Measurements from ENCODE around the gene NKX6-1. TPM values are rescaled to one million over a fixed set of nuclear protein-coding genes. Genes with fewer than 3 reads are reported as not detected.

The NKX6-1 gene
- total RNA-seq, 2 experiments from 2014 or later, result not detected

DNA sequence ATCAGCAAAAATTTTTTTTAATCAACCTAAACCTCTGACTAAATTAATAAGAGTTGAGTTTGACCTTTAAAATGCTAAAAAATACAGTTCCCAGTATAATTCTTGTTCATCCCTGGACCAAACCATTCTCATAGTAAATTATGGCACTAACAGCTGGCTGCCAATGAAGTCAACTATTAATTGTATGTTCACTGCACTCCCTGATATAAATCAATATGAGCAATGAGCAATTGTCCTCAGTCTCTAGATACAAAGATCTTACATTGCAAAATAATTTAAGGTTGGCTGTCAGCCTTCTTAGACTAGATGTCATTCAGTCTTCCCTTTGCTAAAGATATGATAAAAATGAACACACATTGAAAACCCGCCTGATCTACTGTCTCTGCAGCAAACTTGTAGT lies 39.3 kb downstream of the NKX6-1 start:
- TF ChIP-seq EZH2phosphoT487 (IDR thresholded peaks at IDR 0.05; ENCODE audit: borderline replicate concordance, low read depth, low read length) (no peak), CTCF (conservative IDR thresholded peaks at IDR 0.05; ENCODE audit: low read length) (no peak)
- no peaks in the 10 kb centered on the region for H4K20me1 ChIP-seq (ENCODE audit: insufficient read depth, low read length)
- no peak overlapping the region for H2AFZ ChIP-seq (ENCODE audit: low read length)
- H3K9me2 ChIP-seq (ENCODE audit: insufficient read depth, low read length), result no peaks in the 10 kb centered on the region
- POLR2A ChIA-PET, result no interaction called here
- no peak for DNase-seq (ENCODE audit: low spot score)
- no peak overlapping the region for H3K4me2 ChIP-seq (ENCODE audit: low read length)
- H3K4me3 ChIP-seq (ENCODE audit: low read depth, low read length, poor library complexity, severe bottlenecking), result no peak overlapping the region
- H3K27ac ChIP-seq (ENCODE audit: low read depth, low read length, poor library complexity, severe bottlenecking), result no peak overlapping the region
- CTCF ChIA-PET (ENCODE audit: unreplicated experiment), result no interaction called here
- H3K36me3 ChIP-seq (ENCODE audit: insufficient read depth, low read length), result no peaks in the 10 kb centered on the region
- H3K9me3 ChIP-seq (ENCODE audit: low read length), result no peaks in the 10 kb centered on the region
- intact Hi-C loops (cut with micrococcal nuclease; ENCODE audit: unreplicated experiment), result no loop called here
- BruUV-seq (replicated peaks), result no TSS peak
- no peaks in the 10 kb centered on the region for H3K79me2 ChIP-seq (ENCODE audit: insufficient read depth, low read depth, low read length)
- H3K4me1 ChIP-seq (ENCODE audit: insufficient read depth, low read length, poor library complexity, severe bottlenecking), result no peaks in the 10 kb centered on the region

- CTCF ChIA-PET (ENCODE audit: unreplicated experiment), result no interaction called here
- Histone ChIP-seq H3K36me3 (ENCODE audit: insufficient read depth, low read length) (no peaks in the 10 kb centered on the region), H4K20me1 (ENCODE audit: insufficient read depth, low read length) (no peaks in the 10 kb centered on the region), H3K27ac (ENCODE audit: low read depth, low read length, poor library complexity, severe bottlenecking) (no peak overlapping the region), H3K9me2 (ENCODE audit: insufficient read depth, low read length) (no peaks in the 10 kb centered on the region), H3K79me2 (ENCODE audit: insufficient read depth, low read depth, low read length) (no peaks in the 10 kb centered on the region), H2AFZ (ENCODE audit: low read length) (no peak overlapping the region), H3K4me1 (ENCODE audit: insufficient read depth, low read length, poor library complexity, severe bottlenecking) (no peaks in the 10 kb centered on the region), H3K4me2 (ENCODE audit: low read length) (no peak overlapping the region), H3K9me3 (ENCODE audit: low read length) (no peaks in the 10 kb centered on the region), H3K4me3 (ENCODE audit: low read depth, low read length, poor library complexity, severe bottlenecking) (no peak overlapping the region)
- POLR2A ChIA-PET, result no interaction called here
- BruUV-seq (replicated peaks), result no TSS peak
- DNase-seq (ENCODE audit: low spot score), result no peak
- intact Hi-C loops (cut with micrococcal nuclease; ENCODE audit: unreplicated experiment), result no loop called here
- no peak for TF ChIP-seq CTCF (conservative IDR thresholded peaks at IDR 0.05; ENCODE audit: low read length)
Observed at GRCh38 chr4:84456157-84456556, 42.9 kb downstream of the NKX6-1 start.

DNA sequence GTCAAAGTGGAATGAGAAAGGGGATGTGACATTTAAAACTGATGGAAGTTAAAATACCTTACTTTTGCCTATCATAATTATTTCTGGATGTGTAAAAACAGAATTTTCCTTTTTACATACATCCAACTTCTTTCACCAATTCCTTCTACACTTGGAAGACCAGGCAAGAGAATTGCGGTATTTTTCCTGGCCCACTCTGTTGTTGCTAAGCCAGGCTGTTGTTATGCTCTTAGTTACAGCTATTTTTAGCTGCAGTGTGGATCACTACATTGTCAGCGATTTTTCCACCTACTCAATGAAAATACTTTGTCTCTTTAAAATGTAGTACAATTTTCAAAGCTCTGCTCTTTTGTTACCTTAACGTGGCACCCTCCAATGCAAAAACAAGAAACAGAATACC lies 43.4 kb downstream of the NKX6-1 start:
- no peaks in the 10 kb centered on the region for H3K36me3 ChIP-seq (ENCODE audit: insufficient read depth, low read length)
- no peaks in the 10 kb centered on the region for H3K9me2 ChIP-seq (ENCODE audit: insufficient read depth, low read length)
- no peak overlapping the region for H2AFZ ChIP-seq (ENCODE audit: low read length)
- H3K4me1 ChIP-seq (ENCODE audit: insufficient read depth, low read length, poor library complexity, severe bottlenecking), result no peaks in the 10 kb centered on the region
- intact Hi-C loops (cut with micrococcal nuclease; ENCODE audit: unreplicated experiment), result no loop called here
- H3K79me2 ChIP-seq (ENCODE audit: insufficient read depth, low read depth, low read length), result no peaks in the 10 kb centered on the region
- H3K9me3 ChIP-seq (ENCODE audit: low read length), result no peaks in the 10 kb centered on the region
- no peak overlapping the region for H3K4me2 ChIP-seq (ENCODE audit: low read length)
- H3K27ac ChIP-seq (ENCODE audit: low read depth, low read length, poor library complexity, severe bottlenecking), result no peak overlapping the region
- H3K4me3 ChIP-seq (ENCODE audit: low read depth, low read length, poor library complexity, severe bottlenecking), result no peak overlapping the region
- POLR2A ChIA-PET, result no interaction called here
- TF ChIP-seq EZH2phosphoT487 (IDR thresholded peaks at IDR 0.05; ENCODE audit: borderline replicate concordance, low read depth, low read length) (no peak), CTCF (conservative IDR thresholded peaks at IDR 0.05; ENCODE audit: low read length) (no peak)
- H4K20me1 ChIP-seq (ENCODE audit: insufficient read depth, low read length), result no peaks in the 10 kb centered on the region
- DNase-seq (ENCODE audit: low spot score), result no peak
- CTCF ChIA-PET (ENCODE audit: unreplicated experiment), result no interaction called here
- BruUV-seq (replicated peaks), result no TSS peak

All from OCI-LY7 (cell line).